HCT116 (cell line): Measurements from ENCODE around the gene DPYD. TPM values are rescaled to one million over a fixed set of nuclear protein-coding genes. Genes with fewer than 3 reads are reported as not detected.

Source experiments
- ATAC-seq: fragments of 200-7000 bp; cut with Tn5 transposase; 2 replicates; pipeline ENCODE4 v1.9.1; 2020; ENCODE audit warnings: mild to moderate bottlenecking, moderate library complexity
- BruUV-seq: library from RNA; stranded (reverse); fragments of 400-500 nt; replicated peaks from 2 replicates; lab custom pipeline; 2021; lab: Mats Ljungman, UMichigan
- CTCF ChIA-PET: fragments of 300-600 bp; sonication (Branson Sonifier 250); formaldehyde crosslinking; loops from one replicate; lab custom pipeline; 2021; ENCODE audit warnings: antibody characterized with exemption; lab: Charles Lee
- POLR2A ChIA-PET: fragments of 300-600, 350-600 bp; sonication (Branson Sonifier 250); formaldehyde crosslinking; loops from one replicate; lab custom pipeline; 2021; ENCODE audit warnings: antibody characterized with exemption; lab: Charles Lee
- RAD21 ChIA-PET, 2 experiments: fragments of 300-600 bp; sonication (Branson Sonifier 250); formaldehyde crosslinking; loops; one replicate each; lab custom pipeline; 2023; ENCODE audit warnings: low total read pairs in 2 of 2; ENCODE audit not compliant: uncharacterized antibody in 2 of 2, unreplicated experiment in 2 of 2, low non-redundant PET in 1 of 2; lab: Charles Lee
- DNase-seq: peaks from one replicate; pipeline ENCODE4 v3.0.0-alpha.2; 2010; ENCODE audit warnings: low read depth, low spot score
- H2AFZ ChIP-seq: fragments of 200-600 bp; shearing (Covaris generic), sonication (generic); 2 replicates; pipeline ENCODE4 v1.6.1; 2017; ENCODE audit warnings: low read depth, mixed run types, mixed read lengths, antibody characterized with exemption, low read length; ENCODE audit not compliant: poor library complexity, severe bottlenecking
- H3K27ac ChIP-seq: 2 replicates; pipeline ENCODE4 v1.5.1; 2012; ENCODE audit warnings: low read depth, low read length
- H3K27me3 ChIP-seq: fragments of 200-600 bp; sonication (generic); 2 replicates; pipeline ENCODE4 v1.6.1; 2016; ENCODE audit warnings: mixed run types, low read length, mixed read lengths; ENCODE audit not compliant: insufficient read depth
- H3K36me3 ChIP-seq, 2 experiments: fragments of 200-500 bp in 1 of 2; fragments of 200-600 bp in 1 of 2; sonication (Bioruptor generic) in 1 of 2; sonication (generic) in 1 of 2; 2 replicates each; pipeline versions ENCODE4 v1.5.1 to v1.6.1; 2014 to 2016; ENCODE audit warnings: low read length in 2 of 2, inconsistent platforms in 1 of 2, mixed read lengths in 1 of 2, mixed run types in 1 of 2; ENCODE audit not compliant: insufficient read depth in 2 of 2, control insufficient read depth in 1 of 2
- H3K4me1 ChIP-seq, 2 experiments: fragments of 200-600 bp in 1 of 2; sonication (generic) in 1 of 2; 2 replicates each; pipeline versions ENCODE4 v1.5.1 to v1.6.1; 2012 to 2017; ENCODE audit warnings: low read length in 2 of 2, inconsistent platforms in 1 of 2, mild to moderate bottlenecking in 1 of 2, mixed read lengths in 1 of 2, mixed run types in 1 of 2, moderate library complexity in 1 of 2; ENCODE audit not compliant: insufficient read depth in 2 of 2, control insufficient read depth in 1 of 2
- H3K4me2 ChIP-seq: fragments of 200-600 bp; sonication (generic); 2 replicates; pipeline ENCODE4 v1.6.1; 2017; ENCODE audit warnings: mixed run types, low read length, mixed read lengths
- H3K4me3 ChIP-seq, 2 experiments: fragments of 200-600 bp in 1 of 2; sonication (generic) in 1 of 2; replicated peaks in 1 of 2; 2 replicates each; pipeline ENCODE4 v1.5.1; 2011 to 2016; ENCODE audit warnings: low read length in 2 of 2, control low read depth in 1 of 2, low read depth in 1 of 2, mild to moderate bottlenecking in 1 of 2, mixed read lengths in 1 of 2, mixed run types in 1 of 2
- H3K79me2 ChIP-seq: fragments of 200-600 bp; sonication (generic); 2 replicates; pipeline ENCODE4 v1.6.1; 2017; ENCODE audit warnings: mild to moderate bottlenecking, mixed run types, low read length, moderate library complexity, mixed read lengths; ENCODE audit not compliant: insufficient read depth
- H3K9ac ChIP-seq: fragments of 200-600 bp; sonication (generic); 2 replicates; pipeline ENCODE4 v1.6.1; 2016; ENCODE audit warnings: low read length, mixed read lengths
- H3K9me2 ChIP-seq: fragments of 200-600 bp; sonication (generic), shearing (Covaris generic); 2 replicates; pipeline ENCODE4 v1.6.1; 2017; ENCODE audit warnings: mixed run types, mild to moderate bottlenecking, moderate library complexity; ENCODE audit not compliant: insufficient read depth
- H3K9me3 ChIP-seq, 2 experiments: fragments of 200-500 bp in 1 of 2; fragments of 200-600 bp in 1 of 2; sonication (Bioruptor generic) in 1 of 2; sonication (generic) in 1 of 2; 2 replicates each; pipeline ENCODE4 v1.6.1; 2014 to 2017; ENCODE audit warnings: low read length in 2 of 2, mixed read lengths in 2 of 2, inconsistent platforms in 1 of 2, low read depth in 1 of 2, mild to moderate bottlenecking in 1 of 2, mixed run types in 1 of 2, moderate library complexity in 1 of 2; ENCODE audit not compliant: control insufficient read depth in 1 of 2, insufficient read depth in 1 of 2
- H4K20me1 ChIP-seq: fragments of 200-600 bp; sonication (generic), shearing (Covaris generic); 2 replicates; pipeline ENCODE4 v1.6.1; 2017; ENCODE audit warnings: mixed run types, mild to moderate bottlenecking, moderate library complexity; ENCODE audit not compliant: insufficient read depth
- ATF3 ChIP-seq: IDR thresholded peaks from 2 replicates; pipeline ENCODE4 v1.6.1; 2012
- CEBPB ChIP-seq: IDR thresholded peaks from 2 replicates; pipeline ENCODE4 v1.6.1; 2012; ENCODE audit warnings: low read depth
- CTCF ChIP-seq, 3 experiments: fragments of 200-600 bp in 1 of 3; sonication (generic) in 1 of 3; IDR thresholded peaks in 2 of 3; conservative IDR thresholded peaks in 1 of 3; 2 replicates each; pipeline ENCODE4 v1.5.1; 2012 to 2017; ENCODE audit warnings: low read depth in 2 of 3, low read length in 2 of 3, antibody characterized with exemption in 1 of 3, borderline replicate concordance in 1 of 3, control low read depth in 1 of 3, mild to moderate bottlenecking in 1 of 3, mixed read lengths in 1 of 3, mixed run types in 1 of 3, moderate library complexity in 1 of 3; ENCODE audit not compliant: insufficient read depth in 1 of 3
- EGR1 ChIP-seq: IDR thresholded peaks from 2 replicates; pipeline ENCODE4 v1.6.1; 2012; ENCODE audit warnings: low read depth
- EZH2 ChIP-seq: fragments of 200-600 bp; sonication (generic); IDR thresholded peaks from 2 replicates; pipeline ENCODE4 v1.6.1; 2017; ENCODE audit warnings: antibody characterized with exemption, mixed run types
- EZH2phosphoT487 ChIP-seq: fragments of 200-600 bp; IDR thresholded peaks from 2 replicates; pipeline ENCODE4 v1.6.1; 2018; ENCODE audit warnings: antibody characterized with exemption, borderline replicate concordance
- MAX ChIP-seq: IDR thresholded peaks from 2 replicates; pipeline ENCODE4 v1.6.1; 2012
- POLR2A ChIP-seq: IDR thresholded peaks from 2 replicates; pipeline ENCODE4 v1.7.0; 2011; ENCODE audit warnings: borderline replicate concordance; ENCODE audit not compliant: insufficient read depth, insufficient read length; ENCODE audit errors: extremely low read depth
- POLR2AphosphoS5 ChIP-seq: IDR thresholded peaks from 2 replicates; pipeline ENCODE4 v1.6.1; 2011; ENCODE audit warnings: mild to moderate bottlenecking, low read depth, low read length, moderate library complexity
- RAD21 ChIP-seq: IDR thresholded peaks from 2 replicates; pipeline ENCODE4 v1.6.1; 2012; ENCODE audit warnings: low read depth, mild to moderate bottlenecking
- REST ChIP-seq: IDR thresholded peaks from 2 replicates; pipeline ENCODE4 v1.6.1; 2012; ENCODE audit warnings: low read depth
- SIN3A ChIP-seq: IDR thresholded peaks from 2 replicates; pipeline ENCODE4 v1.6.1; 2012; ENCODE audit warnings: low read depth
- SP1 ChIP-seq: IDR thresholded peaks from 2 replicates; pipeline ENCODE4 v1.6.1; 2012; ENCODE audit warnings: low read depth
- TCF7L2 ChIP-seq: IDR thresholded peaks from 2 replicates; pipeline ENCODE4 v1.7.0; 2011; ENCODE audit warnings: borderline replicate concordance, inconsistent platforms; ENCODE audit not compliant: insufficient read depth, insufficient read length; ENCODE audit errors: extremely low read depth
- ZFX ChIP-seq: fragments of 450-650 bp; IDR thresholded peaks from 2 replicates; pipeline ENCODE4 v1.6.1; 2017
- intact Hi-C: fragments of 100-400 bp; cut with micrococcal nuclease; formaldehyde crosslinking; loops from 2 replicates; pipeline ENCODE4 v1.10.0; 2022
- total RNA-seq: library from RNA; stranded (reverse); gene quantifications from one replicate; pipeline ENCODE4 v1.2.1, GENCODE V29; 2021; ENCODE audit not compliant: unreplicated experiment
- TF ChIP-seq, protein P1 (sequence below): IDR thresholded peaks from 2 replicates; pipeline ENCODE4 v1.6.1; 2011; ENCODE audit warnings: mild to moderate bottlenecking, low read length, moderate library complexity; ENCODE audit not compliant: insufficient replicate concordance; ENCODE audit errors: extremely low read depth

DPYD gene
- total RNA-seq, 1 experiment from 2014 or later = 1.7 TPM

DNA sequence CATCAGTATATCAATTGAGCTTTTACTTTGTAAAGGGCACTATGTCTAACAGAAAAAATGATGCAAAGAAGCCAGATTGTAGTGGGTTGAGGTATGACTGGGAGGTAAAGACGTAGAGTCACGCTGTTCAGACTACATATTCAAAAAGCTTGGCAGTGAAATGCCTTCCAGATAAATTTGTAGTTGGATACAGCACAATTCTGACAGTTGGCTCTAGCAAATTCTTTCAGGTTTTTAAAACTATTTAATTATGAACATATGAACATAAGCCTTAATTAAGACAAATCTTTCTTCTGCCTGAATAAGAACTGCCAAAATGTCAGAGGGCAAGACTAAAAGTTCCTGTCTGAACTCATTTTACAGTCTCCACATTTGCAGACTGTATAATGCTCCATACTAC is 118.8 kb downstream of the DPYD start:
- ATAC-seq (no peak), DNase-seq (no peak)
- Histone ChIP-seq H3K4me2 (no peak overlapping the region), H3K9me3 (no peaks in the 10 kb centered on the region), H3K4me1 (no peaks in the 10 kb centered on the region), H4K20me1 (no peaks in the 10 kb centered on the region), H3K4me3 (no peak overlapping the region), H3K79me2 (no peaks in the 10 kb centered on the region), H3K36me3 (no peaks in the 10 kb centered on the region), H3K27me3 (no peaks in the 10 kb centered on the region), H3K27ac (no peak overlapping the region), H2AFZ (no peak overlapping the region), H3K9ac (no peak overlapping the region), H3K9me2 (no peaks in the 10 kb centered on the region)
- TF ChIP-seq POLR2A (no peak), RAD21 (no peak), CEBPB (no peak), TCF7L2 (no peak), REST (no peak), POLR2AphosphoS5 (no peak), EZH2phosphoT487 (no peak), SIN3A (no peak), EGR1 (no peak), ATF3 (no peak), EZH2 (no peak), CTCF (IDR thresholded peaks at IDR 0.05 in 2 of 3, conservative IDR thresholded peaks at IDR 0.05 in 1 of 3; ENCODE audit: borderline replicate concordance in 1 of 3, insufficient read depth in 1 of 3, low read depth in 2 of 3, low read length in 2 of 3) (no peak), MAX (no peak), SP1 (no peak), ZFX (no peak)
- TF ChIP-seq, protein P1, sequence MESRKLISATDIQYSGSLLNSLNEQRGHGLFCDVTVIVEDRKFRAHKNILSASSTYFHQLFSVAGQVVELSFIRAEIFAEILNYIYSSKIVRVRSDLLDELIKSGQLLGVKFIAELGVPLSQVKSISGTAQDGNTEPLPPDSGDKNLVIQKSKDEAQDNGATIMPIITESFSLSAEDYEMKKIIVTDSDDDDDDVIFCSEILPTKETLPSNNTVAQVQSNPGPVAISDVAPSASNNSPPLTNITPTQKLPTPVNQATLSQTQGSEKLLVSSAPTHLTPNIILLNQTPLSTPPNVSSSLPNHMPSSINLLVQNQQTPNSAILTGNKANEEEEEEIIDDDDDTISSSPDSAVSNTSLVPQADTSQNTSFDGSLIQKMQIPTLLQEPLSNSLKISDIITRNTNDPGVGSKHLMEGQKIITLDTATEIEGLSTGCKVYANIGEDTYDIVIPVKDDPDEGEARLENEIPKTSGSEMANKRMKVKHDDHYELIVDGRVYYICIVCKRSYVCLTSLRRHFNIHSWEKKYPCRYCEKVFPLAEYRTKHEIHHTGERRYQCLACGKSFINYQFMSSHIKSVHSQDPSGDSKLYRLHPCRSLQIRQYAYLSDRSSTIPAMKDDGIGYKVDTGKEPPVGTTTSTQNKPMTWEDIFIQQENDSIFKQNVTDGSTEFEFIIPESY = no peak
- BruUV-seq = no TSS peak
- CTCF ChIA-PET = no interaction called here
- intact Hi-C loops = no loop called here
- POLR2A ChIA-PET = no interaction called here
- RAD21 ChIA-PET = no interaction called here
